K562 (cell line): ENCODE results near the gene CIAO3. TPM values are rescaled to one million over a fixed set of nuclear protein-coding genes. Genes with fewer than 3 reads are reported as not detected.

ENCODE experiments used
- CUX1 ChIP-seq: fragments of 200-800 bp; sonication (Bioruptor generic); IDR thresholded peaks from 2 replicates; pipeline ENCODE4 v1.6.1; 2016; ENCODE audit warnings: missing genetic modification characterization, missing compliant biosample characterization
- E2F1 ChIP-seq: sonication (generic); formaldehyde crosslinking; IDR thresholded peaks from 2 replicates; pipeline ENCODE4 v1.8.1; 2023; ENCODE audit warnings: mild to moderate bottlenecking, missing genetic modification reagents, moderate library complexity
- ETS1 ChIP-seq: conservative IDR thresholded peaks from 2 replicates; pipeline ENCODE4 v1.6.1; 2011; ENCODE audit warnings: low read depth, mild to moderate bottlenecking, low read length; ENCODE audit not compliant: control insufficient read depth
- FOS ChIP-seq: IDR thresholded peaks from 3 replicates; pipeline ENCODE4 v1.6.1; 2011; ENCODE audit not compliant: insufficient read length; ENCODE audit errors: extremely low read depth
- IFI16 ChIP-seq: fragments of 250-450 bp; sonication (Bioruptor Pico); IDR thresholded peaks from 2 replicates; pipeline ENCODE4 v2.1.2; 2022; ENCODE audit warnings: mild to moderate bottlenecking, inconsistent platforms
- JUND ChIP-seq, 2 experiments: IDR thresholded peaks; 2 replicates in 1 of 2; 3 replicates in 1 of 2; pipeline ENCODE4 v1.6.1; 2011; ENCODE audit warnings: borderline replicate concordance in 2 of 2, low read depth in 2 of 2, low read length in 2 of 2, improper control_type of control experiment in 1 of 2, missing biosample characterization in 1 of 2, missing genetic modification characterization in 1 of 2, missing genetic modification reagents in 1 of 2
- KLF1 ChIP-seq: fragments of 450-650 bp; IDR thresholded peaks from 2 replicates; pipeline ENCODE4 v1.6.1; 2016; ENCODE audit warnings: missing genetic modification characterization, missing compliant biosample characterization
- MAZ ChIP-seq, 2 experiments: fragments of 450-650 bp in 1 of 2; sonication (generic) in 1 of 2; formaldehyde crosslinking; IDR thresholded peaks in 1 of 2; conservative IDR thresholded peaks in 1 of 2; 2 replicates each; pipeline versions ENCODE4 v1.4.0 to v1.5.0; 2020; ENCODE audit warnings: mild to moderate bottlenecking in 1 of 2, missing genetic modification reagents in 1 of 2
- PHF8 ChIP-seq: fragments of 200-600 bp; sonication (generic); IDR thresholded peaks from 2 replicates; pipeline ENCODE4 v1.6.1; 2012; ENCODE audit warnings: mixed run types, mild to moderate bottlenecking, inconsistent platforms, low read length, moderate library complexity, borderline replicate concordance
- SP1 ChIP-seq: sonication (generic); formaldehyde crosslinking; IDR thresholded peaks from 2 replicates; pipeline ENCODE4 v1.8.1; 2022; ENCODE audit warnings: mild to moderate bottlenecking, missing genetic modification reagents
- SUPT5H ChIP-seq: fragments of 450-650 bp; IDR thresholded peaks from 2 replicates; pipeline ENCODE4 v1.6.1; 2016
- TEAD4 ChIP-seq, 2 experiments: sonication (generic) in 1 of 2; formaldehyde crosslinking in 1 of 2; IDR thresholded peaks; 2 replicates each; pipeline versions ENCODE4 v1.6.1 to v1.8.0; 2012 to 2022; ENCODE audit warnings: borderline replicate concordance in 1 of 2, inconsistent platforms in 1 of 2, low read length in 1 of 2, mild to moderate bottlenecking in 1 of 2, missing genetic modification reagents in 1 of 2
- USF2 ChIP-seq: sonication (generic); formaldehyde crosslinking; IDR thresholded peaks from 2 replicates; pipeline ENCODE4 v1.5.0; 2020; ENCODE audit warnings: missing genetic modification reagents
- XRCC4 ChIP-seq: IDR thresholded peaks from one replicate; pipeline ENCODE4 v1.6.1; 2011; ENCODE audit not compliant: insufficient read depth, insufficient read length; ENCODE audit errors: extremely low read depth
- ZNF764 ChIP-seq: fragments of 250-450 bp; sonication (Bioruptor Pico); IDR thresholded peaks from 2 replicates; pipeline ENCODE4 v1.4.0; 2020; ENCODE audit warnings: low read depth, mild to moderate bottlenecking, moderate library complexity
- polyA plus RNA-seq, 8 experiments: library from polyadenylated mRNA; depleted of rRNA in 4 of 8; stranded (reverse) in 5 of 8; unstranded in 3 of 8; fragments of >200 nt; fragmentation: Nextera tagmentation in 2 of 8; fragmentation: Illumina TruSeq in 1 of 8; extraction: Ambion mirVana in 2 of 8; extraction: Trizol in 1 of 8; gene quantifications; 2 replicates each; pipeline versions ENCODE4 v1.2.1 to v1.2.3, GENCODE V29; 2011 to 2014; ENCODE audit warnings: inconsistent platforms in 1 of 8, missing spikeins in 1 of 8
- total RNA-seq, 7 experiments: library from RNA; depleted of rRNA in 6 of 7; stranded (reverse); fragments of >200 nt in 6 of 7; fragmentation: Illumina TruSeq in 2 of 7; extraction: Trizol in 2 of 7; gene quantifications; 2 replicates each; pipeline versions ENCODE4 v1.2.1 to v1.2.3, GENCODE V29; 2011 to 2021; ENCODE audit warnings: low replicate concordance in 1 of 7

The CIAO3 gene
- total and polyA plus RNA-seq, 9 of the 15 experiments (the other 6 are each of a cell fraction or from before 2014, with no cell fraction given): 2.2 to 35.6 (median 18.7) TPM

GRCh38 chr16:695355-696089 is 45.3 kb downstream of the CIAO3 start (continued):
- TF ChIP-seq E2F1 (CRISPR knock-in tag) (peak; percentile 62; the same call in 1 of the 2 replicates), USF2 (CRISPR knock-in tag) (peak; percentile 85), JUND (IDR thresholded peaks at IDR 0.05; ENCODE audit: borderline replicate concordance, low read depth, low read length) (no peak), JUND (tag; IDR thresholded peaks at IDR 0.05; ENCODE audit: borderline replicate concordance, low read depth, low read length) (peak; percentile 35; the same call in 1 of the 3 replicates), SUPT5H (peak; percentile 54; the same call in 1 of the 2 replicates), IFI16 (CRISPR knock-in tag) (no peak), KLF1 (tag) (0 out of 2 replicates have a peak, but pooled peaks have one; percentile 24), SP1 (peak; percentile 50), FOS (no peak), PHF8 (peak; percentile 79; the same call in 1 of the 2 replicates), MAZ (CRISPR knock-in tag; conservative IDR thresholded peaks at IDR 0.05 in 1 of 2, IDR thresholded peaks at IDR 0.05 in 1 of 2) (peak; percentile 74 to 77; a peak in 3 of 4 replicates), ZNF764 (no peak), CUX1 (CRISPR knock-in tag) (no peak), XRCC4 (no peak), ETS1 (0 out of 2 replicates have a peak, but pooled peaks have one; percentile 33), TEAD4 (IDR thresholded peaks at IDR 0.05; ENCODE audit: low read length) (no peak; the same call in 1 of the 2 replicates), TEAD4 (CRISPR knock-in tag; IDR thresholded peaks at IDR 0.05; ENCODE audit: borderline replicate concordance) (peak; percentile 97)
